ENCODE measurements around the gene CELF2.

GRCh38 chr10:11325817-11326216, 308.1 kb downstream of the CELF2 start:
- TF ChIP-seq POLR2A (IDR thresholded peaks at IDR 0.05): no peak
- no peak for TF ChIP-seq POLR2AphosphoS5 (IDR thresholded peaks at IDR 0.05)
- no peak for TF ChIP-seq CTCF (IDR thresholded peaks at IDR 0.05)
- TF ChIP-seq EP300 (IDR thresholded peaks at IDR 0.05): no peak

Measured in sigmoid colon (tissue), 4 donors.